Activated T-helper 1 cell treated with anti-CD3 and anti-CD28 coated beads, Interleukin-12 subunit alpha, Interleukin-12 subunit beta, Interleukin-2, Interleukin-4 antibody, amounts not matched to agents 30 ng/mL and 10 ng/mL and 1 ng/mL, durations not matched to agents 14 hours and 24 hours and 36 hours (primary cell): ENCODE data around the gene TVP23A. TPM values are rescaled to one million over a fixed set of nuclear protein-coding genes. Genes with fewer than 3 reads are reported as not detected.
"Not testable (repeated sequence)": the region's sequence is repeated elsewhere in the genome, so short reads cannot be mapped to it uniquely, and the experiment has no call there.

Experiments used
- DNase-seq: peaks from one replicate; pipeline ENCODE4 v3.0.0; 2021; ENCODE audit warnings: low spot score
- H3K27ac Mint-ChIP-seq: one replicate; pipeline ENCODE4 v1.8.0; 2021; ENCODE audit warnings: mild to moderate bottlenecking, mixed read lengths
- H3K27me3 Mint-ChIP-seq: one replicate; pipeline ENCODE4 v1.8.0; 2022; ENCODE audit warnings: mild to moderate bottlenecking, moderate library complexity, mixed read lengths; ENCODE audit not compliant: insufficient read depth
- H3K36me3 Mint-ChIP-seq: one replicate; pipeline ENCODE4 v1.8.0; 2021; ENCODE audit warnings: low read depth, mixed read lengths
- H3K4me1 Mint-ChIP-seq: one replicate; pipeline ENCODE4 v1.8.0; 2021; ENCODE audit warnings: low read depth, mixed read lengths
- H3K4me3 Mint-ChIP-seq: one replicate; pipeline ENCODE4 v1.8.0; 2021; ENCODE audit warnings: mild to moderate bottlenecking, moderate library complexity, mixed read lengths
- H3K9me3 Mint-ChIP-seq: one replicate; pipeline ENCODE4 v1.8.0; 2021; ENCODE audit warnings: mixed read lengths
- intact Hi-C: fragments of 100-400 bp; cut with micrococcal nuclease; formaldehyde crosslinking; loops from one replicate; pipeline ENCODE4 v1.15.1; 2024
- total RNA-seq: library from RNA; stranded (reverse); gene quantifications from 2 replicates; pipeline ENCODE4 v1.2.3, GENCODE V29; 2022

TVP23A gene
- total RNA-seq, 1 donor from 2014 or later: not detected

DNA sequence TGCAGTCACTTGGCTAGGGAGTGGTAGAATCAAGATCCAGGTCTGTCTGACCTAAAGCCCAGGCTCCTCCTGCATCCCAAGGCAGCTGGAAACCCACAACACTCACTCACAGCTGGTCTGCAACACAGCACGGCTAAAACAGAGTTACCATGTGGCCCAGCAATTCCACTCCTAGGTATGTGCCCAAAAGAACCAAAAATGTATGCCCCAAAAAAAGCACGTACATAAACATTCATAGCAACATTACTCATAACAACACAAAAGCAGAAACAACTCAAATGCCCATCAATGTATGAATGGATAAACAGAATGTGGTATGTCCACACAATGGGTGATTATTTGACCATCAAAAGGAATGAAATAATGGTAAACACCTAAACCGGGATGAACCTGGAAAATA lies 8.9 kb downstream of the TVP23A start:
- no peaks in the 10 kb centered on the region for H3K9me3 Mint-ChIP-seq
- intact Hi-C loops: loop anchor here (5.0 kb wide), 1 partner anchor 62 kb away; no protein-coding TSS in a partner anchor
- no peak overlapping the region for H3K4me3 Mint-ChIP-seq
- H3K27me3 Mint-ChIP-seq: peaks cover 15% of the 10 kb centered on the region
- no peak for DNase-seq
- H3K4me1 Mint-ChIP-seq: peaks cover 20% of the 10 kb centered on the region
- no peak overlapping the region for H3K27ac Mint-ChIP-seq
- no peaks in the 10 kb centered on the region for H3K36me3 Mint-ChIP-seq

DNA sequence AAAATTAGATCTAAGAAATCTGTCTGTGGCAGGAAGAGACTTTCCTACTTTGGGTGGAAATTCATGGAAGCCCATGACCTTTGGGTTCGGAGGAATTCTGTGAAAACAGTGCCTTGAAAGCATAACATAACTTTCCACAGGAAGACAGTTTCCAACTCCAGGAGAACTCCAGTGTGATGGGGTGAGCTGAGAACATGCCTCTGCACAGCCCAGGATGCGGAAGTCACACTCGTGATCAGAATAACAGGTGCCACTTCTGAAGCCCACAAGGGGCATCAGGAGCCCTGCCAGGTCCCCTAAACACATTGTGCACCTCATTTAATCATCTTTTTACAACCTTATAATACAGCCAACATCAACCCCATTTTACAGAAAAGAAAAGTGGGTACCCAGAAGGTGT lies 9.7 kb downstream of the TVP23A start:
- H3K27ac Mint-ChIP-seq: no peak overlapping the region
- peaks cover 15% of the 10 kb centered on the region for H3K4me1 Mint-ChIP-seq
- peaks cover 17% of the 10 kb centered on the region for H3K27me3 Mint-ChIP-seq
- DNase-seq: no peak
- H3K4me3 Mint-ChIP-seq: no peak overlapping the region
- no peaks in the 10 kb centered on the region for H3K9me3 Mint-ChIP-seq
- intact Hi-C loops: no loop called here
- H3K36me3 Mint-ChIP-seq: no peaks in the 10 kb centered on the region

- Mint-ChIP-seq H3K4me1 (peaks cover 15% of the 10 kb centered on the region), H3K36me3 (no peaks in the 10 kb centered on the region), H3K4me3 (no peak overlapping the region), H3K27ac (no peak overlapping the region), H3K9me3 (no peaks in the 10 kb centered on the region), H3K27me3 (peaks cover 17% of the 10 kb centered on the region)
- intact Hi-C loops: no loop called here
- no peak for DNase-seq
Observed at GRCh38 chr16:10808218-10808617, 10.4 kb downstream of the TVP23A start.

DNA sequence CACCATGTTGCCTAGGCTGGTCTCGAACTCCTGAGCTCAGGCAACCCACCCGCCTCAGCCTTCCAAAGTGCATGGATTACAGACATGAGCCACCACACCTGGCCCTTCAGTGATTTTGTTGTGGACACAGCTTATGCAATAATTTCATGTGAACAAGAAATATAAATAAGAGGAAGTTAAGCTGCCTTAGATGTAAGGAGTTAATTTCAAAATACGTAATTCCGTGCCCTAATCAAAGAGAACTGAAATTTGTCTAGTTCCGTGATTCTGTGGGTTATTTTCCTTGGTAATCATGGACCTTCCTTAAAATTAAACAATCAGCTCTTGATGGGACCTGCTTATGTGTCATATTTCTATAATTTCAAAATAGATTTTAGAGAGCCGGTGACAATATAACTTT lies 11.9 kb downstream of the TVP23A start:
- H3K36me3 Mint-ChIP-seq: no peaks in the 10 kb centered on the region
- intact Hi-C loops: no loop called here
- peaks cover 17% of the 10 kb centered on the region for H3K27me3 Mint-ChIP-seq
- no peak overlapping the region for H3K4me3 Mint-ChIP-seq
- H3K27ac Mint-ChIP-seq: no peak overlapping the region
- no peaks in the 10 kb centered on the region for H3K4me1 Mint-ChIP-seq
- DNase-seq: no peak
- no peaks in the 10 kb centered on the region for H3K9me3 Mint-ChIP-seq

DNA sequence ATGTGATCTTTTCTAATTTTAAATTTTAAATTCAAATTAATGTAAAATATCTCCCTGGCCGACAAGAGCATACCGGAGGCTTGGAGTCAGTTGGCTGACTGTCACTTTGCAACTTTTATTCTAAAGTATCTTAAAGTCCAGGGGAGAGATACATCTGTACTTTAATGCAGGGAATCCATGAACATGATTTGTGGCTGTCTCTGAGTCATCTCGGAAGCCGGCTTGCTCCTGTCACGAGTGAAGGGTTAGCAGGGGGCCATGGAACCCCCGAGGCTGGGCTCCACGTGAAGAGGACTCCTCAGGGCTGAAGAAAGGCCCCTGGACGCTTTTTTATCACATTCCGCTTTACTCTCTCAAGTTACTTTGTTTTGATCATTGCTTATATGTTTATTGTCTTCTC lies 13.3 kb downstream of the TVP23A start:
- Mint-ChIP-seq H3K4me3 (no peak overlapping the region), H3K27me3 (peaks cover 17% of the 10 kb centered on the region), H3K4me1 (no peaks in the 10 kb centered on the region), H3K9me3 (no peaks in the 10 kb centered on the region), H3K36me3 (no peaks in the 10 kb centered on the region), H3K27ac (no peak overlapping the region)
- intact Hi-C loops: no loop called here
- DNase-seq: no peak

GRCh38 chr16:10799736-10800135 lies 18.9 kb downstream of the TVP23A start:
- Mint-ChIP-seq H3K27ac (no peak overlapping the region), H3K4me3 (no peak overlapping the region), H3K27me3 (peaks cover 9% of the 10 kb centered on the region), H3K4me1 (no peaks in the 10 kb centered on the region), H3K36me3 (no peaks in the 10 kb centered on the region), H3K9me3 (no peaks in the 10 kb centered on the region)
- DNase-seq: no peak
- intact Hi-C loops: no loop called here

DNA sequence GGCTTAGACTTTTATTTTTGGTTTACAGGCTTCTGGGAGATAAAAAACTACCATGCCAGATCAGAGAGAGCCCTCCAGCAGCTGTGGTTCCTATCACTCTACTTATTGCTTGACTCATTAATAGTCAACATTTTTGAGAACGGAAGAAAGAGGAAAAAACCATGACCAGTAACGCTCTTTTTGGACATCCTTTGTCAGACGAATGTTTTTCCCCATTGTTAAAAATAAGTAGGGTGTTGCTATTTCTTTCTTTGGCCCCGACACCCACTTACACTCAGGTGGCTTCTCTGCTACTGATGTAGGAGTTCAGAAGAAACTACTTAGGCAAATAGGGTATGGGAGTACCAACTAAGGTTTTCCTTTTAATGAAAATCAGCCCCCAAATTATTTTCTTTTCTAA lies 27.5 kb downstream of the TVP23A start:
- no peak overlapping the region for H3K4me3 Mint-ChIP-seq
- intact Hi-C loops: no loop called here
- H3K27me3 Mint-ChIP-seq: peaks cover 23% of the 10 kb centered on the region
- H3K27ac Mint-ChIP-seq: no peak overlapping the region
- no peaks in the 10 kb centered on the region for H3K4me1 Mint-ChIP-seq
- DNase-seq: no peak
- H3K9me3 Mint-ChIP-seq: no peaks in the 10 kb centered on the region
- no peaks in the 10 kb centered on the region for H3K36me3 Mint-ChIP-seq

- H3K4me3 Mint-ChIP-seq, H3K36me3 Mint-ChIP-seq, DNase-seq, H3K4me1 Mint-ChIP-seq, intact Hi-C loops, H3K27ac Mint-ChIP-seq, H3K9me3 Mint-ChIP-seq: not testable (repeated sequence)
- H3K27me3 Mint-ChIP-seq: peaks cover 18% of the 10 kb centered on the region
Observed at GRCh38 chr16:10788630-10789029, 30.0 kb downstream of the TVP23A start.

DNA sequence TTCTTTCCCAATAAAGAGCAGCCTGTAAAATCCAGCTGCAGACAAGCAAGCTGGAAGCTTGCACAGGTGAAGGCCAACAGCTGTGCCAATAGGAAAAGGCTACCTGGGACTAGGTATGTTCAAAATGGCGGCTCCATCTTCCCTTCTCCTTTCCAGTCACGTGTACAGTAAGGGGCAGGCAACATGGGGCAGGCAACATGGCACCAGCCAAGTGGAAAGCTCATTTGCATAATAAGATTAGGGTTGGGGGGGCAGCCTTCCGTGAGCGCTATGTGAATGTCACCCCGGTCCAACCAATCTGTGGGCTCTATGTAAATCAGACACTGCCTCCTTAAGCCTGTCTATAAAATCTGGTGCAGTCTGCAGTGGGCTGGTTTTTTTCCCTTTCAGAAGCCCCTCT lies 31.3 kb downstream of the TVP23A start:
- peaks cover 16% of the 10 kb centered on the region for H3K27me3 Mint-ChIP-seq

GRCh38 chr16:10782628-10783027 lies 36.0 kb downstream of the TVP23A start:
- Mint-ChIP-seq H3K9me3 (no peaks in the 10 kb centered on the region), H3K36me3 (no peaks in the 10 kb centered on the region), H3K27ac (no peak overlapping the region), H3K4me3 (no peak overlapping the region), H3K27me3 (peaks cover 33% of the 10 kb centered on the region), H3K4me1 (no peaks in the 10 kb centered on the region)
- no peak for DNase-seq
- intact Hi-C loops: no loop called here

More for the DNA sequence above, 31.3 kb downstream of the TVP23A start:
- no peak overlapping the region for H3K27ac Mint-ChIP-seq
- intact Hi-C loops: no loop called here
- H3K4me3 Mint-ChIP-seq: no peak overlapping the region
- no peaks in the 10 kb centered on the region for H3K4me1 Mint-ChIP-seq
- no peaks in the 10 kb centered on the region for H3K36me3 Mint-ChIP-seq
- DNase-seq: no peak
- H3K9me3 Mint-ChIP-seq: no peaks in the 10 kb centered on the region

DNA sequence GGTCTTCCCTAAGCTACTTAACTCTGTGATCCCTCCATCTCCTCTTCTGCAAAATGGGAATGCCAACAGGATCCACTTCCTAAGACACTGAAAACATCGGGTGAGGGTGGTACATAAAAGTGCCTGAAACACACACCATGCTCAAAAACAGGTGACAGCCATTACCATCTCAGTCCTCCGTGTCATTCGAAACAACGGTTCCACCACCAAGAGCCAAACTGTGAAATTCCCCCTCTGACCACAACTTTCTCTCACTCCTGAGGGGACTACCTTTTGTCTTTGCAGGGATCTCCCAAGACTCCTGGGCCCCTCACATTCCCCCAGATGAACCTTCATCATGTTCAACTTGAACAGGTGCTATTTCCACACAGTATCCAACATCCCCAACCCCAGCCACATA lies 38.0 kb downstream of the TVP23A start:
- H3K4me3 Mint-ChIP-seq: no peak overlapping the region
- H3K36me3 Mint-ChIP-seq: no peaks in the 10 kb centered on the region
- no peaks in the 10 kb centered on the region for H3K9me3 Mint-ChIP-seq
- H3K27ac Mint-ChIP-seq: no peak overlapping the region
- no peak for DNase-seq
- intact Hi-C loops: no loop called here
- peaks cover 35% of the 10 kb centered on the region for H3K27me3 Mint-ChIP-seq
- peaks cover 5% of the 10 kb centered on the region for H3K4me1 Mint-ChIP-seq

DNA sequence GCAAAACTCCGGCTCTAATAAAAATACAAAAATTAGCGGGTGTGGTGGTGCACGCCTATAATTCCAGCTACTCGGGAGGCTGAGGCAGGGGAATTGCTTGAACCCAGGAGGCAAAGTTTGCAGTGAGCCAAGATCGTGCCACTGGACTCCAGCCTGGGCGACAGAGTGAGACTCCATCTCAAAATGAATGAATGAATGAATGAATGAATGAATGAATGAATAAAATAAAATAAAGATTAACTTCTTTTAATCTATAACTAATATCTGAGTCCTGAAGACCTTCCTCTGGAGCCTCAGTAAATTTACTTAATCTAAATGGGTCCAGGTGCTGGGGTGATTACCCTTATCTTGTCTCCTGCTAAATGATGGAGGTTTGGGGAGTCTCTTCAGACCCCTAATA lies 38.7 kb downstream of the TVP23A start:
- H3K4me3 Mint-ChIP-seq, H3K36me3 Mint-ChIP-seq, DNase-seq, H3K27ac Mint-ChIP-seq, intact Hi-C loops, H3K4me1 Mint-ChIP-seq, H3K9me3 Mint-ChIP-seq: not testable (repeated sequence)
- peaks cover 38% of the 10 kb centered on the region for H3K27me3 Mint-ChIP-seq

- no peaks in the 10 kb centered on the region for H3K9me3 Mint-ChIP-seq
Observed at GRCh38 chr16:10777356-10777755, 41.2 kb downstream of the TVP23A start.

GRCh38 chr16:10776923-10777322 lies 41.7 kb downstream of the TVP23A start:
- H3K27me3 Mint-ChIP-seq: peaks cover 38% of the 10 kb centered on the region
- H3K27ac Mint-ChIP-seq, H3K4me1 Mint-ChIP-seq, H3K4me3 Mint-ChIP-seq, DNase-seq, H3K36me3 Mint-ChIP-seq, intact Hi-C loops, H3K9me3 Mint-ChIP-seq: not testable (repeated sequence)

More at GRCh38 chr16:10777356-10777755, 41.2 kb downstream of the TVP23A start:
- no peak for DNase-seq
- H3K27ac Mint-ChIP-seq: no peak overlapping the region
- peaks cover 5% of the 10 kb centered on the region for H3K4me1 Mint-ChIP-seq
- H3K36me3 Mint-ChIP-seq: no peaks in the 10 kb centered on the region
- H3K27me3 Mint-ChIP-seq: peaks cover 41% of the 10 kb centered on the region
- intact Hi-C loops: no loop called here
- H3K4me3 Mint-ChIP-seq: no peak overlapping the region
